ENCODE measurements around the gene OR52J3.

DNA sequence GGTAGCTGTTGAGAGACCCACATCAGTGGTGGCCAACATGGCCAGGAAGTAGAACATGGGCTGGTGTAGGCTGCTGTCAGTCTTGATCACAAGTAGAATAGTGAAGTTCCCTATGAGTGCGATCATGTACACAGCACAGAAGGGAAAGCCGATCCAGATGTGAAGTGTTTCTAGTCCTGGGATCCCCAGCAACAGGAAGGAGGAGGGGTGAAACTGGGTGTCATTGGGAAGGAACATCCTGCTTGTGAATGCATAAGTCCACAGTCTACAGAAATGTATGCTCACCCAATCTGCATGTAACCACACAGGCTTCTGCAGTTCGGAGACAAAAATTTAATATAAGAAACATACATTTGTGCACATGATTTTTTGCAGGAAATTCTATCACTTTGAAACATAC lies 13.1 kb downstream of the OR52J3 start, which contains the start of gene OR52E2:
- TF ChIP-seq, protein P1, sequence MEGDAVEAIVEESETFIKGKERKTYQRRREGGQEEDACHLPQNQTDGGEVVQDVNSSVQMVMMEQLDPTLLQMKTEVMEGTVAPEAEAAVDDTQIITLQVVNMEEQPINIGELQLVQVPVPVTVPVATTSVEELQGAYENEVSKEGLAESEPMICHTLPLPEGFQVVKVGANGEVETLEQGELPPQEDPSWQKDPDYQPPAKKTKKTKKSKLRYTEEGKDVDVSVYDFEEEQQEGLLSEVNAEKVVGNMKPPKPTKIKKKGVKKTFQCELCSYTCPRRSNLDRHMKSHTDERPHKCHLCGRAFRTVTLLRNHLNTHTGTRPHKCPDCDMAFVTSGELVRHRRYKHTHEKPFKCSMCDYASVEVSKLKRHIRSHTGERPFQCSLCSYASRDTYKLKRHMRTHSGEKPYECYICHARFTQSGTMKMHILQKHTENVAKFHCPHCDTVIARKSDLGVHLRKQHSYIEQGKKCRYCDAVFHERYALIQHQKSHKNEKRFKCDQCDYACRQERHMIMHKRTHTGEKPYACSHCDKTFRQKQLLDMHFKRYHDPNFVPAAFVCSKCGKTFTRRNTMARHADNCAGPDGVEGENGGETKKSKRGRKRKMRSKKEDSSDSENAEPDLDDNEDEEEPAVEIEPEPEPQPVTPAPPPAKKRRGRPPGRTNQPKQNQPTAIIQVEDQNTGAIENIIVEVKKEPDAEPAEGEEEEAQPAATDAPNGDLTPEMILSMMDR (IDR thresholded peaks at IDR 0.05), result no peak
- no peak for TF ChIP-seq EZH2 (IDR thresholded peaks at IDR 0.05)
- TF ChIP-seq EZH2phosphoT487 (IDR thresholded peaks at IDR 0.05), result no peak

Measured in neural progenitor cell (in vitro differentiated cells).